ENCODE data around the gene CIZ1.

Gene CIZ1

GRCh38 chr9:128175102-128175563 lies 16.2 kb downstream of the CIZ1 start:
- DNase-seq (ENCODE audit: low read depth), result peak; percentile 39
- H3K4me3 ChIP-seq (replicated peaks; ENCODE audit: low read depth, low read length), result no peak overlapping the region
- no peak for TF ChIP-seq CTCF (IDR thresholded peaks at IDR 0.05; ENCODE audit: low read length, missing control alignments)

- no peak overlapping the region for H3K4me3 ChIP-seq (replicated peaks; ENCODE audit: low read depth, low read length)
- no peak for DNase-seq (ENCODE audit: low read depth)
- no peak for TF ChIP-seq CTCF (IDR thresholded peaks at IDR 0.05; ENCODE audit: low read length, missing control alignments)
These were observed 17.3 kb downstream of the CIZ1 start for GRCh38 chr9:128174062-128174461.

- no peak overlapping the region for H3K4me3 ChIP-seq (replicated peaks; ENCODE audit: low read depth, low read length)
- no peak for TF ChIP-seq CTCF (IDR thresholded peaks at IDR 0.05; ENCODE audit: low read length, missing control alignments)
- DNase-seq (ENCODE audit: low read depth), result no peak
These were observed 21.4 kb downstream of the CIZ1 start for GRCh38 chr9:128169925-128170324.

GRCh38 chr9:128169492-128169891 lies 21.9 kb downstream of the CIZ1 start:
- H3K4me3 ChIP-seq (replicated peaks; ENCODE audit: low read depth, low read length), result no peak overlapping the region
- no peak for TF ChIP-seq CTCF (IDR thresholded peaks at IDR 0.05; ENCODE audit: low read length, missing control alignments)
- no peak for DNase-seq (ENCODE audit: low read depth)

- DNase-seq (ENCODE audit: low read depth), result no peak
These were observed 22.6 kb downstream of the CIZ1 start for GRCh38 chr9:128168731-128169308.

GRCh38 chr9:128167209-128167608 lies 24.2 kb downstream of the CIZ1 start:
- no peak for TF ChIP-seq CTCF (IDR thresholded peaks at IDR 0.05; ENCODE audit: low read length, missing control alignments)
- H3K4me3 ChIP-seq (replicated peaks; ENCODE audit: low read depth, low read length), result no peak overlapping the region
- DNase-seq (ENCODE audit: low read depth), result no peak

More at GRCh38 chr9:128168731-128169308, 22.6 kb downstream of the CIZ1 start:
- TF ChIP-seq CTCF (IDR thresholded peaks at IDR 0.05; ENCODE audit: low read length, missing control alignments), result no peak
- H3K4me3 ChIP-seq (replicated peaks; ENCODE audit: low read depth, low read length), result no peak overlapping the region

GRCh38 chr9:128166169-128166568 lies 25.2 kb downstream of the CIZ1 start:
- no peak for DNase-seq (ENCODE audit: low read depth)
- no peak for TF ChIP-seq CTCF (IDR thresholded peaks at IDR 0.05; ENCODE audit: low read length, missing control alignments)
- no peak overlapping the region for H3K4me3 ChIP-seq (replicated peaks; ENCODE audit: low read depth, low read length)

Data from fibroblast of pulmonary artery (primary cell).